Head of caudate nucleus (tissue), 42 donors: ENCODE results near the gene NPBWR2.
"Not testable (repeated sequence)": the region's sequence is repeated elsewhere in the genome, so short reads cannot be mapped to it uniquely, and the experiment has no call there.

Source experiments
- DNase-seq, 42 donors: peaks; one replicate each; pipeline versions ENCODE4 v3.0.0 to v3.0.0-alpha.2; 2020 to 2021; ENCODE audit warnings: mixed read lengths in 7 of 42
- intact Hi-C: fragments of 100-400 bp; cut with DNase I; formaldehyde crosslinking; loops from one replicate; pipeline ENCODE4 v1.15.0; 2022

NPBWR2 gene

DNA sequence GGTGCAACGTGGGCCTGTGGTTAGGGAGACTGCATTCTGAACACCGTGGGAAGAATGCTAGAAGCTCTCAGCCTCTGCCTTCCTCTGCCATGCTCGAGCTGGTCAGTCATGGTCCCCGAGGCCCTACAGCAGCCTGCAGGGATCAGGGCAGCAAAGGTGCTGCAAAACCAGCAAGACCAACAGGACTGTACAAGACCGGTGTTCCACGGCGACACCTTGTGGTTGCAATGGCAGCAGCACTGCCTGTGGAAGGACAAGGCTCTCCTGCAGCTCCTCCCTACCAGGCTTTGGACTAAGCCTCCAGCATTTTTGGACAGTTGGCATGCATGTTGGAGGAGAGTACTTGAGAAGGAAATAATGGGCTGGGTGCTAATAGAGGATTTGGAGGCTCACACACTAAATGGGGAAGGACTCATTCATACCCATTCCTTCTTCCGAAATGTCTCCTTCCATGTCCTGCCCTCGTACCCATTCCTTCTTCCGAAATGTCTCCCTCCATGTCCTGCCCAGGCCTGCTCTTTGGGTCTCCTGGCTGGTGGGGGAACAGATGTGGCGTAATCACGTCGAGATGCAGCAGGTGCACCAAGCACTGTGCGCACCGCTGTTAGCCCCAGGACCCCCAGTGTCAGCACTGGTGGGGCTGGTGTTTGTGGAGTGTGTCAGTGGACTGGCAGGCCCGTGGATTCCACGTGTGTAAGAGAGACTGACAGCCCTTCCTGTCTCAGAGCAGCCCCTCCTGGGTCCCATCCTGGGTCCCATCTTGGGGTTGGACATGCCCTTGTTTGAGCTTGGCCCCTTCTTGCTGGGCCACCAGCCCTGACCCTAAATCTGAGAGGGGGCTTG lies 38.3 kb upstream of the NPBWR2 start:
- intact Hi-C loops, result no loop called here
- DNase-seq, result peak in 13 of 42 donors; percentile 2 to 27 (median 9)

GRCh38 chr20:64144144-64144912 lies 37.0 kb upstream of the NPBWR2 start:
- DNase-seq, result peak in 6 of 42 donors; percentile 1 to 15 (median 6)
- intact Hi-C loops, result no loop called here

- intact Hi-C loops, result no loop called here
- peak in 15 of 42 donors; percentile 1 to 28 (median 6) for DNase-seq
These were observed 35.8 kb upstream of the NPBWR2 start for GRCh38 chr20:64143018-64143801.

- intact Hi-C loops, result no loop called here
These were observed 35.2 kb upstream of the NPBWR2 start for GRCh38 chr20:64142590-64142989.

GRCh38 chr20:64140956-64141355 lies 33.6 kb upstream of the NPBWR2 start:
- peak in 9 of 42 donors; percentile 1 to 32 (median 13) for DNase-seq
- intact Hi-C loops, result no loop called here

More at GRCh38 chr20:64142590-64142989, 35.2 kb upstream of the NPBWR2 start:
- peak in 12 of 42 donors; percentile 1 to 42 (median 9) for DNase-seq

- intact Hi-C loops, result no loop called here
These were observed 32.9 kb upstream of the NPBWR2 start for GRCh38 chr20:64140061-64140931.

DNA sequence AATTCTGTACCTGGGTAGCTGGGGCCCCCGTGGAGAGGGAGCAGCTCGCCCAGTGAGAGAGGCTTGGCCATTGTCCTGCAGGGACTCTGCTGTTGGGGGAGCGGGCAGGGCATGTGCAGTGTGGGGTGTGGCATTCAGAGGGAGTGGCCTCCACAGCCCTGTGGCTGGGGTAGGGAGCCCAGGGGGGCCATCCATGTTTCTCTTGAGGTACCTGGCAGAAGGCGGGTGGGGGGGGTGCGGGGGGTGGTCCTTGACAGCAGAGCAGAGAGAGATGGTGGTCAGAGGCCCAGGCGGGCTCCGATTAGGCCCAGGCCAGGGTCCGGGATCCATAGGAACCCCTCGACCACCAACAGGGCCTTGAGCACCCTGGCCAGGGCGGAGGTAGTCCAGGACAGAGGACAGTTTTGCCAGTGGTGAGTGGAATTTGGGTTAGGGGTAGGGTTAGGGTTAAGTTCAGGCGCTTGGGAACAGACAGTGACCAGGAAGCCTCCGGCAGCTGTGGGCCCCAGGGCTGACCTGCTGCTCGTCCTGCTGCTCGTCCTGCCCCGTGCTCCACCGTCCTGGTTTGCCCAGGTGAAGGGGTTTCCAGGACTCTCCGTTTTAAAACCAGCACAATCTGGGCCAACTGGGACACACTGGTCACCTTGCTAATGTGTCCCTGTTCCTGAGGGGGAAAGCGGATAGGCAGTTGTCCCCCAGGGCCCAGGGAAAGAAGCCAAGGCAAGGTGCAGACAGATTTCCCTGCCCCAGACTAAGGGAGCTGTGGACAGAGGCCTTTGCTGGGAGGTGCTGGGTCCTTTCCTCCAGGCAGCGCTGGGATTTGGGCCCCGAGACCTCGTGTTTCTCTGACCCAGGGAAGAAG lies 32.1 kb upstream of the NPBWR2 start:
- DNase-seq, result peak in 11 of 42 donors; percentile 0 to 39 (median 10)

More at GRCh38 chr20:64140061-64140931, 32.9 kb upstream of the NPBWR2 start:
- DNase-seq, result peak in 10 of 42 donors; percentile 2 to 35 (median 12)

DNA sequence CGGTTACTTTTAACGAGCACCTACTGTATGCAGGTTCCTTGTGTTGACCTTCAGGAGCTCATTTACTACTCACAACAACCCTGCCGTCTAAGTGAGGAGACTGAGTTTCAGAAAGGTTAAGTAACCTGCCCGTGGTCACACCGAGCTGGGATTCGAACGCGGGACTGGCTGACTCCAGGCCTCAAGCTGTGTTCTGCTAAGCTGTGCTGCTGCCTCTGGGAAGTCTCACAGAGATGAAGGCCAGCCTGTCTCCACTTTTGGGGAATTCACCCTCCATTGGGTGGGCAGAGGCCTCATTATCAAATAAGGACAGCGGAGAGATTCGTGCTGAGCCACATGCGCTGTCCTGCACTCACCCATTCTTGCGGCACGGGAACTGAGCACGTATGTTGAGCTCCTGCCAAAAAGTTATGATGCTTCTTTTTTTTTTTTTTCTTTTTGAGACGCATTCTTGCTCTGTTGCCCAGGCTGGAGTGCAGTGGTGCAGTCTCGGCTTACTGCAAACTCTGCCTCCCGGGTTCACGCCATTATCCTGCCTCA lies 31.0 kb upstream of the NPBWR2 start:
- intact Hi-C loops, result no loop called here
- peak in 10 of 42 donors; percentile 2 to 34 (median 9) for DNase-seq

More for the DNA sequence above, 32.1 kb upstream of the NPBWR2 start:
- intact Hi-C loops, result no loop called here

DNA sequence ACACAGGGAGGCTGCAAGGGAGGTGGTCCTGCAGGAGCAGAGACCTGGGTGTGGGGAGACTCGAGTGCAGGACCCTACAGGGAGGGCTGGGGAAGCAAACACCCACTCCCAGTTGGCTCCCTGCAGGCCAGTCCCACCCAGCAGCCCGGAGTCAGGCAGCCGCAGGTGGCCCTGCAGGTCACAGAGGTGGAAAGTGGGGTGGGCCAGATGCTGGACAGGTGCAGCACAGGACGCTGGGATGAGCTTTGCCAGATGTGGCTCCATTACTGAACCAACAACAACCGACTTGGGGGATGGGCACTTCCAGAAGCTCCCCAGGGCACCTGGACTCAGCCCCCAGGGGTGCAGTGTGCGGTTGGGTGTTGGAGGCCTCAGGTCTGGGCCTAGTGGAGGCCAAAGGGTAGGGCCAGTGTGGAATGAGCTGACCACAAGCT lies 30.2 kb upstream of the NPBWR2 start:
- peak in 9 of 42 donors; percentile 0 to 28 (median 8) for DNase-seq
- intact Hi-C loops, result no loop called here

- peak in 9 of 42 donors; percentile 2 to 29 (median 7) for DNase-seq
- intact Hi-C loops, result no loop called here
These were observed 28.8 kb upstream of the NPBWR2 start for GRCh38 chr20:64136004-64136710.

- intact Hi-C loops, result not testable (repeated sequence)
- peak in 5 of 42 donors; percentile 1 to 18 (median 9) for DNase-seq
These were observed 27.4 kb upstream of the NPBWR2 start for GRCh38 chr20:64134744-64135143.

- DNase-seq, result peak in 13 of 42 donors; percentile 4 to 44 (median 15)
- intact Hi-C loops, result no loop called here
These were observed 26.6 kb upstream of the NPBWR2 start for GRCh38 chr20:64133951-64134407.

- intact Hi-C loops, result no loop called here
- DNase-seq, result peak in 13 of 42 donors; percentile 1 to 39 (median 15)
These were observed 24.0 kb upstream of the NPBWR2 start for GRCh38 chr20:64131406-64131805.

DNA sequence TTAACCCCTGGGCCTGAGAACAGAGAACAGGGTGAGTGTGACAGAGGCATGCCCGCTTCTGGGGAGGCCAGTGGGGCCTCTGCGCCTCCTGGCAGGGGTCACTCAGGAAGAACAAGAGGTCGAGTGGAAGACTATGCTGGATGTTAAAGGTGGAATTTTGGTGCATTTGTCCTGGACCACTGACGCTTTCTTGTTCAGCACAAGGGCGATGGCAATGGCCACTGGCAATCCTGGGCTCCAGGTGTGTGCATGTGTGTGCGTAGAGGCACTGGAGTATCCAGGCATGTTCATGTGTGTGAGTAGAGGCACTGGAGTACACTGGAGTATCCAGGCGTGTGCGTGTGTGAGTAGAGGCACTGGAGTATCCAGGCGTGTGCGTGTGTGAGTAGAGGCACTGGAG lies 23.5 kb upstream of the NPBWR2 start:
- intact Hi-C loops, result no loop called here
- peak in 5 of 42 donors; percentile 1 to 19 (median 6) for DNase-seq

GRCh38 chr20:64130271-64130670 lies 22.9 kb upstream of the NPBWR2 start:
- intact Hi-C loops, result no loop called here
- peak in 3 of 42 donors; percentile 2 to 25 (median 3) for DNase-seq
